HG02870 (cell line): ENCODE measurements around the gene ADCY1.

Experiments used
- ATAC-seq: cut with Tn5 transposase; IDR thresholded peaks from one replicate; pipeline ENCODE4 v1.9.1; 2021; ENCODE audit warnings: mild to moderate bottlenecking, moderate library complexity; ENCODE audit not compliant: unreplicated experiment

The ADCY1 gene

GRCh38 chr7:45592230-45592991 lies 18.2 kb downstream of the ADCY1 start:
- ATAC-seq = no peak

GRCh38 chr7:45593121-45593541 lies 19.0 kb downstream of the ADCY1 start:
- ATAC-seq = no peak

- ATAC-seq = no peak
These were observed 19.7 kb downstream of the ADCY1 start for GRCh38 chr7:45593877-45594276.

- ATAC-seq = no peak
These were observed 20.8 kb downstream of the ADCY1 start for GRCh38 chr7:45594745-45595535.

DNA sequence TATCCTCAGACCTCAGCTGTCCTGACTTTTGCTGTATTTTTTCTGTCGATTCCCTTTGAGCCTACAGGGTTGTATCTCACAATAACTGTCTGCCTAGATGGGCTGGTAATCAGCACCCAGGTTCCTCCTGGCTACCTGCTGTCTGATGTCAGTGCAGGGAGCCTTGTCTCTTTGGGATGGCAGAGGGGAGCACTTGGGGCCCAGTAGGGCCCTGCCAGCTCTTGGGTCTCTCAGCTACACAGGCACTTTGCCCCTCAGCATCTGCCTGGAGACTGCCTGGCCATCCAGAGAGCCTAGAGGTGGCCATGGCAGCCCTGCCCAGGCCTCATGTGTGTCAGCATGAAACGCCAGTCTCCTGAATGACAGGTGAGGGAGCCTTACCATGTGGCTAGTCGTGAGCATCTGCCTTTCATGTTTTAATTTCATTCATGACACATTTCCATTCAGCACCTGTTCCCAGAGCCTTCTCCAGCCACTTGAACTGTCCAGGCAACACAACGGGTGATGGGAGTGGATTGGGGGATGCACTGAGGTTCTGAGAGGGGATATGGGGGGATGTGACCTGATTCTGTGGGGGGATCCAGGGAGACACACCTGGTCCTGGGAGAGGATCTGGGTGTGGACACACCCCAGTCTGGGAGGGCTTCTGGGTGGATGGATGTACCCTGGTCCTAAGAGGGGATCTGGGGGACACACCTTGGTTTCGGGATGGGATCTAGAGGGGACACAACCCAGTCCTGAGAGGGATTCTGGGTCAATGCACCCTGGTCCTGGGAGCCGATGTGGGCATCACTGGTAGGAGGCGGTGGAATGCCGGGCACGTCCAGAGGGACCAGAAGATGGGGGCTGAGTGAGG lies 21.9 kb downstream of the ADCY1 start:
- ATAC-seq = no peak

DNA sequence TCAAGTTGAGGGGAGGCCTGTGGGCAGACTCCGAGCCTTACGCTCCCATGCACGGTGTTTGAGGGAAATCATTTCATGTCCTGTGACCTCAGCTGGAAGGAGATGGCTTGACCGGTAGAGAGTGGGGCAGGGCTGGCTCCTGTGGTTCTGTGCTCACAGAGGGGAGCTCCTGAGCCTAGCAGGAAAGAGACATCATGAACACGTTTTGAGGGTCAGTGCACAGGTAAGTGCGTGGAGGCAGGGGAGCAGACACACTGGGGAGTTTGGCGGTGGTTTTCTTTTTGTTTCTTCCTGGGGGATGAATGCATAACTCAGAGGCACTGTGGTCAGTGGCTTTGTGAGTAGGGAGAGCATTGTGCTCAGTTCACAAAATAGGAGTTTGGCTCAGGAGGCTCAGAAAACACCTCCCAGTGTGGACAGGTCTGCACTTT lies 22.5 kb downstream of the ADCY1 start:
- no peak for ATAC-seq

DNA sequence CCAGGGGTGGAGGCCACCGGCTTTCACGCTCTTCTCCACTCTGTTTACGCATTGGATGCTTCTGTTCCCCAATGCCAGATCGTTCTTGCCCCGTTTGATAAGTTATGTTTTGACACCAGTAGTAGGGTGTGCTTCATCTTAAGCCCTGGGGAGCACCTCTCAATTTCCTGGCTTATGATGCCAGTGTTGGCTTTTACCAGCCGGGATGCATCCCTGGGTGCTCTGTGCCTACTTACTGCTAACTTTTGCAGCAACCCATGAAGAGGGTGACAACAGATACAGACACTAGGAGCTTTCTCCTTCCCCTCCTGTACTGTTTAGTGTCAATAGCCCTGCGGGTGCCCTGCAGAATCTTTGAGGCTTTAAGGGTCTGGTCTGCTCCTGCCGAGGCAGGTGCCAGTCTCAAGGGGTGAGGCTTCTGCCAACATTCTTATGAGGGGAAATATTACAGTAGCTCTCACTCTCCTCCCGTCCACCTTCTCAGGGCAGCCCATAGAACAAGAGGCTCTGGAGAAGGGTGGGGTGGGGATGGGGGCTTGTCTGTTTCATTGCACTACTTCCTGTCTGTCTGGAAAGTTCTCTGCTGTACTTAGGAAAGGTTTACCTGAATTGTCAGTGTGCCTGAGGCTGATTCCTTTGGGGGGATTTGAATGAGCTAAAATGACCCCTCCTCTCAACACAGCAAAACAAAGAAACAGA lies 23.3 kb downstream of the ADCY1 start:
- no peak for ATAC-seq

GRCh38 chr7:45598886-45599520 lies 24.8 kb downstream of the ADCY1 start:
- ATAC-seq = no peak

GRCh38 chr7:45599851-45600706 lies 25.9 kb downstream of the ADCY1 start:
- no peak for ATAC-seq

DNA sequence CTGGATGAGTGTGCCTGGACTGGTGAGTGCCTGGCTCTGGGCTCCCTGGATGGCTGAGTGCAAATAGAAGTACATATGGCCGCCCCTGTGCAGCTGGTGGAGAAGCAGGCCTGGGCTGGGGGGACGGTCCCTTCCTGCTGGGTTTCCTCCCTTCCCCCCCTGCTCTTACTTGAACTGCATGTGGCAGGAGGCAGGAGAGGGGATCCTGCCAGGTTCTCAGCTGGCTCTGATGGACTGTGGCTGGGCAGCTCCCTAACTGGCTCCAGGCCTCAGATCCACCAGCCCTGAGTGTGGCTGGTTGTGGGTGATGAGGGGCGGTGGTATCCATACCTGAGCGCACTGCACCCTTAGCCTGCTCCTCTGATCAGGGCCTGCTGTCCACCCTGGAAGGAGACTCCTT lies 26.9 kb downstream of the ADCY1 start:
- ATAC-seq = no peak

DNA sequence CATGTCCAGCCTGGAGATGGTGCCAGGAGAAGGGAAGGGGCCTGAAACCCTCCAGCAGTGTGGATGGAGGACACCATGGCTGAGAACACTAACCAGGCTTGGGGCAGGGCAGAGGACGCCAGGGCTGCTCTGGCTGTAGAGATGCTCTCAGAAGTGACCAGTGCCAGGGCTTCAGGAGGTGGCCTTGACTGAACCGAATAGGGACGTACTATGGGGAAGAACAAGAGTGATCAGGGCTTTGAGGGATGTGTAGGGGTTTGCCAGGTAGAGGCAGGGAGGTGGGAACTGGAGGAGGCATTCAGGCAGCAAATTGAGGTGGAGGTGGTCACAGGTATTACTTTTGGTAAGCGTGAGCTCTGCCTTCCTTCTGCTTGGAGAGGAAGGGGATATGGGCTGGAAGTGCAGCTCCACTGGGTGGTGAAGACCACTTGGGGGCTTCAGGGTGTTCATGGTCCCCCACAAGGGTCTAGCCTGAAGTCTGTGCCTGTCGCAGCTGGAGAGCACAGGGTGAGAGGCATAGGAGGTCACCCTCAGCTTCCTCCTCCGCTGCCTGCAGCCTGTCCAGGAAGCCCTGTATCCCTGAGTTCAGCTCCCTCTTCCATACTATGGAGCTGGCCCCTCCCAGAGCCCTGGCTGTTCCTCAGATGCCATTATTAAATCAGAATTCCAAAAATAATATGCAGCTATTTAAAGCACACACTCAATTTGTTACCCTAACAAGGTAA lies 27.8 kb downstream of the ADCY1 start:
- no peak for ATAC-seq

DNA sequence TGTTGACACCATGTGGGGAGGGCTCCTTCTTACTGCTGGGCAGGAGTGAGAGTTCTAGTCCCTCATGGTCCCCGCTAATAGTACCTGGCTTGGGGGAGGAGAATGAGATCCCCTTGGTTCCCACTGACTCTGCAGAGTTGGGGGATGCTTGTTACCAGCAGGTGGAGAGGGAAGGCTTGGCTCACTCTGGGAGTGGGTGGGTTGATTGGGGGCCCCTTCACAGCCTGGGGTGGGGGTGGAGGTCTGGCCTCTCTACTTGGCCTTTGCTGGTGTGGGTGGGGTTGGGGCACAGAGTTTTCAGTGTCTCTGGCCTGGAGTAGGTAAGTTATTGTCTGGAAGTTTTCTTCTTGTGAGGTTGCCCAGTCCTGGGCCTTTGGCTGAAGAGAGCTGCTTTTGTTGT lies 31.9 kb downstream of the ADCY1 start:
- no peak for ATAC-seq

DNA sequence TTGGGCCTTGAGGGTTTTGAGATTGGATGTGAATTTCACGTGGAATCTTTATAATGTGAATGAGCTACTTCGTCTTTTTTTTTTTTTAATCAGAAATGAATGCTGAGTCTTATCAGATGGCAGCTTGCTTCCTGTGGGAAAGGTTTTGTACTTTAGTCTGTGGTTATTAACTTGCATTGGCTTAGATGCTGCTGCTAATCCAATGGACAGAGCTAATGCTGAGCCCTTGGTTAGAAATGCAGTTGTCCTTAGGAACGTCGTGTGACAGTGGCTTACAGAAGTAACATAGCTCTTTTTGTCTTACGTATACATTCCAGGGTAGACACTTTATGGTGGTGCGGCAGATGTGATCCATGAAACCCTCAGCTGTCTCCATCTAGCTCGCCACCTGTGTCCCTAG lies 32.8 kb downstream of the ADCY1 start:
- ATAC-seq = no peak

- ATAC-seq = no peak
These were observed 35.0 kb downstream of the ADCY1 start for GRCh38 chr7:45609180-45609579.

- ATAC-seq = no peak
These were observed 35.9 kb downstream of the ADCY1 start for GRCh38 chr7:45610019-45610418.

DNA sequence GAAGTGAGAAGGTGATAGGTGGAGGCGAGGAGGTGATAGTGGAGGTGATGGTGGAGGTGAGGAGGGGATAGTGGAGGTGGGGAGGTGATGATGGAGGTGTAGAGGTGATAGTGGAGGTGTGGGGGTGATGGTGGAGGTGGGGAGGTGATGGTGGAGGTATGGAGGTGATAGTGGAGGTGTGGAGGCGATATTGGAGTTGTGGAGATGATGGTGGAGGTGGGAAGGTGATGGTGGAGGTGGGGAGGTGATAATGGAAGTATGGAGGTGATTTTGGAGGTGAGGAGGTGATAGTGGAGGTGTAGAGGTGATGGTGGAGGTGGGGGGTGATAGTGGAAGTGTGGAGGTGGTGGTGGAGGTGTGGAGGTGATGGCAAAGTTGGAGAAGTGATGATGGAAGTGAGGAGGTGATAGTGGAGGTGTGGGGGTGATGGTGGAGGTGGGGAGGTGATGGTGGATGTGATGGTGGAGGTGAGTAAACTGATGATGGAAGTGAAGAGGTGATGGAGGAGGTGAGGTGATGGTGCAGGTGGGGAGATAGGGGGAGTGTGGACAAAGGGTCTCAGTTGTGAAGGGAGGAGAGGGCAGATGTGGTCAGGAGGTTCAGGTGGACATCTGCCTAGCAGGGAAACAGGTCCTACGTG lies 36.6 kb downstream of the ADCY1 start:
- no peak for ATAC-seq

DNA sequence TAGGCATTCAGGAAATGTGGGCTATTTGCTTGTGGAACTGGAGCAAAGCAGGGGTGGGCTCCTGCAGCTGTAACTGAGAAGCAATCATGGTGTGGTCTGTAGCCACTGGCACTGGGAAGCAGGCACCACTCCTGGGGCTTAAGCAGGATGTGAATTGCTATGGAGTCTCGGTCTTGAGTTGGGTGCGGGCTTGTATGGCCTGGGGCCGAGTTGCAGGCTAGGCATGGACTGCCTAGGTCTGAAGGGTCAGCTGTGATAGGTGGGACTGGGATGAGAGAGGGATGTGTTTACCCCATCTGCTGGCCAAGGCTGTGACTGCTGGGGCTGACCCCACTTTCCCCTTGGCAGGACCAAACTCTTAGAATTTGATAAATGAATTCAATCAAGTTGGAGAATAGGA lies 43.0 kb downstream of the ADCY1 start:
- ATAC-seq = no peak

- ATAC-seq = no peak
These were observed 47.9 kb downstream of the ADCY1 start for GRCh38 chr7:45622058-45622457.
